Measurements from ENCODE around the gene VNN1.
"Not testable (repeated sequence)": the region's sequence is repeated elsewhere in the genome, so short reads cannot be mapped to it uniquely, and the experiment has no call there.

Gene VNN1

GRCh38 chr6:132719736-132720448 lies 6.0 kb upstream of the VNN1 start:
- DNase-seq (ENCODE audit: low read depth) = no peak

DNA sequence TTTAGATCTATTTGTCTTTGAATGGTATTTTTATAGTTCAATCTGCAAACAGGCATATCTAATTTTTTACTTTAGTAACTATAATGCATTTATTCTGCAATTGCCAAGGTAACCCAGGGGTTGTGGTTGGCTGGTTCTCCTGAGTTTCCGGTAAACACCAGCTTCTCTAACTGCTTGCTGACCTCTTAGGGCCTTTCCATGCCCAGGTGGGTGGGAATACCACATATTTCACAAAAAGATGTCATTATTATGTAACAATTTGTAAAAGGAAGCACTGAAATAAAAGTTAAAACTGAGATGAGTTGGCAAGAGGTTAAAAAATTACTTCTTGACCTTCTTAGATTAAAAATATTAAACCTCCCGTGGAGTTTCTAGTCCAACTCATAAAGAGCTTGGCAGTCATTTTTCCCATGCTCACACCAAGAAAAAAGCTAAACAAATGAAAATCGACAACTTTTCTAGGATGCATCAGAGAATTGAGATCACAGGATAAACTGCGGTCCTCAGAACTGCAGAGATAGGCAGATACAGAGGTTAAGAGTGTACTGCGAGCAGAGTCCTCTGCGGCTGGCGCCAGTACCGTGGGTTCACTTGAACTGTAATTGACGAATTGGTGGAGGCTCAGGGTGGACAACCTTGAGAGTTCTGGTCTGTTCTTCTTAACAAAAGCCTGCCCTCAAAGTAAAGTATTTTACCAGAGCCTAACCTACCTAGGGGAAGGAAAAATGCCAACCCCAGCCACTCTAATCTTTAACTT lies 2.2 kb upstream of the VNN1 start:
- DNase-seq (ENCODE audit: low read depth) = no peak

DNA sequence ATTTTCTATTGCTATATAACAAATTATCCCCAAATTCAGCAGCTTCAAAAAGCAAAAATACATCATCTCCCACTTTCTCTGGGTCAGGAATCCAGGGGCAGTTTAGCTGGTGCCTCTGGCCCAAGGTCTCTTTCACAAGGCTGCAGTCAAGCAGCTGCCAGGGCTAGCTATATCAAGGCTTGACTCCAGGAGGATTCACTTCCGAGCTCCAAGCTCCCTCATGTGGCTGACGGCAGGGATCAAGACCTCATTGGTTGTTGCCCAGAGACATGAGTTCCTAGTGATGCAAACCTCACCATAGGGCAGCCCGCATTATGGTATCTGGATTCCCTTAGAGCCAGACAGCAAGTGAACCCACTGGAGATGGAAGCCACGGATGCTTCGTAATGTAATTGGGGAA lies 1.3 kb upstream of the VNN1 start:
- peak; percentile 21 for DNase-seq (ENCODE audit: low read depth)

- no peak for DNase-seq (ENCODE audit: low read depth)
Measured at GRCh38 chr6:132714160-132714559, 305 bp upstream of the VNN1 start.

DNA sequence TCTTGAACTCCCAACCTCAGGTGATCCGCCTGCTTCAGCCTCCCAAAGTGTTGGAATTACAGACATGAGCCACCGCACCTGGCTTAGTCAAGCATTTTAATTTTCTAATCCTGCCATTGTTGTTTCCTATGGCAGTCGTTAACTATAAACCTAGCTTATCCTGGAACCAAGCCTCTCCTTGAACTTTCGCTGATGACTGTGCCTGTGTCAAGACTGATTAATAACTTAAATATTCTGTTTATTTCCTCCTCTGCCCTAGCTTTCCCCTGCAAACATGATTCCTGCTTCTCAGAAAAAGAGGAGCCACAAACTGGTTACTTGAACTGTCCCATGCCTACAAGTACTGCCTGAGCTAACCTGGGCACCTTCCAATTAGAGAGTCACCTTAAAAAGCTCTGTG lies 1.5 kb downstream of the VNN1 start:
- no peak for DNase-seq (ENCODE audit: low read depth)

DNA sequence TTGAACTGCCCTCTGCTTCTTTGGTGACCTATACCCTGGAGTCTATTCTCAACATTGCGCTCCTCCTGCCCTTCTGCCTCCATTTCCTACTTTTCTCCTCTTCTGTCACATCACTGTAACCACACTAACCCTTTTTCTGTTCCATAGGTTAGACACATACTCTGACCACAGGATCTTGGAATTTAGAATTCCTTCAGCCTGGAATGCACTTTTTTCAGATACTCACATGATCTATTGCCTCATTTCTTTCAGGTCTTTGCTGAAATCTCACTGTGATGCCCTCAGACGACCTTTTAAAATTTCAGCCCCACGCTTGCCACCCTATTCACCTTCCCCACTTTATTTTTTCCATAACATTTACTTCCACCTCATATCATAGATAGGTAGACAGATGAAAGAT lies 5.1 kb downstream of the VNN1 start:
- no peak for DNase-seq (ENCODE audit: low read depth)

- DNase-seq (ENCODE audit: low read depth) = no peak
Measured at GRCh38 chr6:132708002-132708401, 5.9 kb downstream of the VNN1 start.

DNA sequence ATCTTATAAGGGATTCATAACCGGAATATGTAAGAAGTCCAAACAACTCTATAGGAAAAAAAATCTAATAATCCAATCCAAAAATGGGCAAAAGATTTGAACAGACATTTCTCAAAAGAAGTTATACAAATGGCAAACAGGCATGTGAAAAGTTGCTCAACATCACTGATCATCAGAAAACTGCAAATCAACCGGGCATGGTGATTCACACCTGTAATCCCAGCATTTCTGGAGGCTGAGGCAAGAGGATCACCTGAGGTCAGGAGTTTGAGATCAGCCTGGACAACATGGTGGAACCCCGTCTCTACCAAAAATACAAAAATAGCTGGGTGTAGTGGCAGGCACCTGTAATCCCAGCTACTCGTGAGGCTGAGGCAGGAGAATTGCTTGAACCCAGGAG lies 7.1 kb downstream of the VNN1 start:
- not testable (repeated sequence) for DNase-seq (ENCODE audit: low read depth)

- DNase-seq (ENCODE audit: low read depth) = no peak
Measured at GRCh38 chr6:132703936-132704335, 9.9 kb downstream of the VNN1 start.

DNA sequence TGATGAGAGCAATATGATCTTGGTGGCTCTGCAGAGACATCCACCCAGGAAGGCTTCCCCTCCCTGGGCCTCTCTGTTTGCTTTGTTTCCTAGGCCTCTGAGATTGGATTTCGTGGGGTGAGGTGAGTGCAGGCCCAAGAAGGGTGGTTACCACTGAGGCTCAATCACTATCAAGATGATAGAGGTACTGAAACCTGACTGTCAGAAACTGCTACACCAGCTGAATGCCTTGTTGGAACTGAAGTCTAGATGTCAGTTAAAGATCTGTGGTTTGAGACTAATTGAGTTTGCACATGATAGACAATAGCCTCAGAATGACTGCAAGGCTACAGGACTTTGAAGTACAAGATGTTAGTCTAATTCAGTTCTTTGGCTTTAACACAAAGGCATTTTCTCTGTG lies 15.2 kb downstream of the VNN1 start:
- no peak for DNase-seq (ENCODE audit: low read depth)

GRCh38 chr6:132695773-132696172 lies 18.1 kb downstream of the VNN1 start:
- no peak for DNase-seq (ENCODE audit: low read depth)

DNA sequence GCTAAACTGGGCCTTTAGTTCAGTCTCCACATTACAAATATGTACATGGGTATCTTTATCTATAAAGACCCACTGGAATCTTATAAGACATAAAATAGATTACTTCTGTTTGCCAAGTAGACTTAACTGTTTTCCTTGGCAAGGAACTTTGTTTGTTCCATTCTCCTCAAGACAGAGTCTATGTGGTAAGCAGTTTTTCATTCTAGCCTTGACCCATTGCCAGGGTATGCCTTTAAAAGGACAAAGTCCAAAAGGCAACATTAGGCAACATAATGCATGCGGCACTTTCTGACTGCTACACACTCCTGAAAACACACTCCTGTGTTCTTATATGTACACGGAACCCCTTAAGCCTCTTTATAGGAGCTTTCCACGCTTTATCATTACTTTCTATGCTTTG lies 20.4 kb downstream of the VNN1 start:
- peak; percentile 14 for DNase-seq (ENCODE audit: low read depth)

- no peak for DNase-seq (ENCODE audit: low read depth)
Measured at GRCh38 chr6:132690678-132691077, 23.2 kb downstream of the VNN1 start.

- DNase-seq (ENCODE audit: low read depth) = no peak
Measured at GRCh38 chr6:132687306-132687705, 26.5 kb downstream of the VNN1 start.

GRCh38 chr6:132686531-132686930 lies 27.3 kb downstream of the VNN1 start:
- no peak for DNase-seq (ENCODE audit: low read depth)

GRCh38 chr6:132685009-132685408 lies 28.8 kb downstream of the VNN1 start:
- no peak for DNase-seq (ENCODE audit: low read depth)

DNA sequence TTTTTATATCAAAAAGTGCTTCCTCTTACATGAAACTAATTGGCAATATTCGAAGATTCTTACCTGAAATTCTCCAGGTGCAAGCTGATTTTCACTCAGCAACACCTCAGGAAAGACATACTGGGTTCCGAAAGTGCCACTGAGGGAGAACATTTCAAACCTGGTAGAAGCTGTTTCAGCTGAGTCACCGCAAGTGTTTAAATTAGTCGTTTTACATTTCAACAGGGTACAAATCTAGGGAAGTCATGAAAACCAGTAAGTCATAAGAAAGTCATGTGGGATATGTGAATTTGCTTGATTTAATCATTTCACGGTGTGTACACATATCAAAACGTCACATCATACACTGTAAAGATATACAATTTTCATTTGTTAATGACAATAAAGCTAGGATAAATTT lies 29.6 kb downstream of the VNN1 start:
- DNase-seq (ENCODE audit: low read depth) = no peak

DNA sequence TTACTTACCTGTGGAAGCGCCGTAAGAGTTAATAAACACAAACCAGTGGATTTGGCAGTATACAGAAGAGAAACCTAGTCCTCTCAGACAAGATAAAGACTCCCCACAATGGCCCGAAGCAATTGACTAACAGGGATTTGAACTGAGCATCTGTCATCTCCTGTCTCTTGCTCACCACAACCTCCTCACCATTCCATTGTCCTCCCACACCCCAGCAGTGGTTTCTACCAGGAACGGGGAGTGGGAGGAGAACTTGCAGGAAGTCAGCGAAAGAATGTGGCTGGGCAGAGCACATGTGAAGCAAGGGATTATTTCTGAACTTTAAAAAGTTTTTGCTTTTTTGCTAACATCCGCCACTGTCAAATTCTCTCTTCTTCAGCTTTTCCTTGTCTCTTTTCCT lies 30.3 kb downstream of the VNN1 start:
- DNase-seq (ENCODE audit: low read depth) = no peak

GRCh38 chr6:132679094-132679493 lies 34.8 kb downstream of the VNN1 start:
- DNase-seq (ENCODE audit: low read depth) = not testable (repeated sequence)

GRCh38 chr6:132675749-132676148 lies 38.1 kb downstream of the VNN1 start:
- no peak for DNase-seq (ENCODE audit: low read depth)

- DNase-seq (ENCODE audit: low read depth) = no peak
Measured at GRCh38 chr6:132675002-132675401, 38.9 kb downstream of the VNN1 start.

- no peak for DNase-seq (ENCODE audit: low read depth)
Measured at GRCh38 chr6:132673376-132674094, 40.3 kb downstream of the VNN1 start.

- no peak for DNase-seq (ENCODE audit: low read depth)
Measured at GRCh38 chr6:132671295-132671694, 42.6 kb downstream of the VNN1 start.

All from fibroblast of the conjunctiva (primary cell).